Measurements from ENCODE around the gene NXPH1. TPM values are rescaled to one million over a fixed set of nuclear protein-coding genes. Genes with fewer than 3 reads are reported as not detected.

The NXPH1 gene
- total and polyA plus RNA-seq, 9 of the 15 experiments (the other 6 are each of a cell fraction or from before 2014, with no cell fraction given): 0.16 TPM; not detected in 8

- Histone ChIP-seq H3K4me3 (no peak overlapping the region), H3K36me3 (ENCODE audit: control insufficient read depth, insufficient read depth, low read length) (no peaks in the 10 kb centered on the region), H3K9ac (ENCODE audit: insufficient read depth in 1 of 2, low read depth in 2 of 2, low read length in 2 of 2) (no peak overlapping the region), H3K9me1 (ENCODE audit: control insufficient read depth, insufficient read depth, low read length) (no peaks in the 10 kb centered on the region), H2AFZ (ENCODE audit: low read depth, low read length) (no peak overlapping the region), H3K27me3 (ENCODE audit: control insufficient read depth in 2 of 2, insufficient read depth in 2 of 2, low read length in 2 of 2) (no peaks in the 10 kb centered on the region), H3K4me2 (ENCODE audit: insufficient read depth, low read length) (no peak overlapping the region), H3K4me1 (replicated peaks in 1 of 2; ENCODE audit: control insufficient read depth in 2 of 2, insufficient read depth in 2 of 2, low read length in 2 of 2) (no peaks in the 10 kb centered on the region), H3K9me3 (replicated peaks; ENCODE audit: control insufficient read depth, insufficient read depth, low read depth, low read length) (no peaks in the 10 kb centered on the region), H3K27ac (ENCODE audit: extremely low read depth, low read depth, low read length) (no peak overlapping the region), H3K79me2 (ENCODE audit: control insufficient read depth, insufficient read depth, low read length) (no peaks in the 10 kb centered on the region), H4K20me1 (replicated peaks; ENCODE audit: control insufficient read depth, insufficient read depth, low read length) (no peaks in the 10 kb centered on the region)
- DNase-seq (ENCODE audit: extremely low read depth in 1 of 4, low spot score in 3 of 4): no peak
- no peak for ATAC-seq
- 0% methylated on average over 3 of the region's 3 CpGs for WGBS (ENCODE audit: insufficient coverage, low coverage, missing lambda C conversion rate)
- ChIA-PET CTCF (ENCODE audit: low intra/inter-chr PET ratio) (no interaction called here), POLR2A (no interaction called here)
- intact Hi-C loops (cut with micrococcal nuclease): no loop called here
- no TSS peak for BruUV-seq (replicated peaks)
- no peak for FAIRE-seq
- TF ChIP-seq ZNF197 (CRISPR knock-in tag; IDR thresholded peaks at IDR 0.05; ENCODE audit: low read depth) (no peak), CREM (IDR thresholded peaks at IDR 0.05; ENCODE audit: low read depth) (no peak), ZNF586 (CRISPR knock-in tag; conservative IDR thresholded peaks at IDR 0.05) (no peak), HNRNPK (IDR thresholded peaks at IDR 0.05; ENCODE audit: low read depth, low read length, poor library complexity, severe bottlenecking) (no peak), ZBTB8A (IDR thresholded peaks at IDR 0.05; ENCODE audit: partially characterized antibody) (no peak), ZNF318 (IDR thresholded peaks at IDR 0.05; ENCODE audit: borderline replicate concordance in 1 of 2, low read depth in 1 of 2) (no peak), COPS2 (conservative IDR thresholded peaks at IDR 0.05) (no peak), CCAR2 (IDR thresholded peaks at IDR 0.05; ENCODE audit: low read depth, low read length) (no peak), CBX8 (IDR thresholded peaks at IDR 0.05; ENCODE audit: borderline replicate concordance, extremely low read depth, low read depth, low read length, poor library complexity, severe bottlenecking) (no peak), CEBPB (tag; IDR thresholded peaks at IDR 0.05) (no peak)
- in situ Hi-C loops (cut with MboI): no loop called here
These were observed 47.1 kb downstream of the NXPH1 start for GRCh38 chr7:8480527-8480926.
